Fibroblast of pulmonary artery (primary cell): Measurements from ENCODE around the gene PTPRN2.

Experiments used
- DNase-seq: peaks from one replicate; pipeline ENCODE4 v3.0.0-alpha.2; 2010; ENCODE audit warnings: low read depth
- H3K4me3 ChIP-seq: replicated peaks from 2 replicates; pipeline ENCODE4 v1.5.1; 2011; ENCODE audit warnings: low read depth, mild to moderate bottlenecking, control low read depth, low read length, moderate library complexity
- CTCF ChIP-seq: IDR thresholded peaks from 2 replicates; pipeline ENCODE4 v1.5.1; 2011; ENCODE audit warnings: mild to moderate bottlenecking, control low read depth, low read length, inconsistent platforms; ENCODE audit errors: missing control alignments

Gene PTPRN2

GRCh38 chr7:157609516-157609915 is 978.1 kb downstream of the PTPRN2 start:
- no peak for DNase-seq
- H3K4me3 ChIP-seq = no peak overlapping the region
- TF ChIP-seq CTCF = no peak

GRCh38 chr7:157607218-157607617 is 980.4 kb downstream of the PTPRN2 start:
- TF ChIP-seq CTCF = no peak
- no peak for DNase-seq

GRCh38 chr7:157606140-157606539 is 981.5 kb downstream of the PTPRN2 start:
- no peak for TF ChIP-seq CTCF
- no peak overlapping the region for H3K4me3 ChIP-seq
- DNase-seq = no peak

More at GRCh38 chr7:157607218-157607617, 980.4 kb downstream of the PTPRN2 start:
- no peak overlapping the region for H3K4me3 ChIP-seq

GRCh38 chr7:157605638-157606037 is 982.0 kb downstream of the PTPRN2 start:
- no peak overlapping the region for H3K4me3 ChIP-seq
- no peak for TF ChIP-seq CTCF
- DNase-seq = no peak

GRCh38 chr7:157604661-157605381 is 982.8 kb downstream of the PTPRN2 start:
- no peak for DNase-seq
- no peak for TF ChIP-seq CTCF
- H3K4me3 ChIP-seq = no peak overlapping the region

GRCh38 chr7:157603716-157604115 is 983.9 kb downstream of the PTPRN2 start:
- TF ChIP-seq CTCF = no peak
- DNase-seq = no peak
- no peak overlapping the region for H3K4me3 ChIP-seq

GRCh38 chr7:157603005-157603404 is 984.6 kb downstream of the PTPRN2 start:
- TF ChIP-seq CTCF = no peak
- DNase-seq = no peak
- H3K4me3 ChIP-seq = no peak overlapping the region
